ENCODE data around the gene HTATIP2. TPM values are rescaled to one million over a fixed set of nuclear protein-coding genes. Genes with fewer than 3 reads are reported as not detected.
A peak's percentile ranks its signal among the peaks of the same experiment; 100 is the strongest.

Gene HTATIP2
- total and polyA plus RNA-seq, 2 of the 4 experiments (the other 2 are of a cell fraction), result 7.2 to 11.6 TPM

GRCh38 chr11:20403059-20403458 lies 39.5 kb downstream of the HTATIP2 start:
- no TSS peak for BruUV-seq (replicated peaks)

More at GRCh38 chr11:20403059-20403458, 39.5 kb downstream of the HTATIP2 start:
- H3K36me3 ChIP-seq (ENCODE audit: control insufficient read depth, insufficient read depth, low read length), result no peaks in the 10 kb centered on the region
- H3K9me3 ChIP-seq (ENCODE audit: control insufficient read depth, insufficient read depth, low read length), result no peaks in the 10 kb centered on the region
- no peak overlapping the region for H2AK5ac ChIP-seq (ENCODE audit: low read depth, low read length)
- dilution Hi-C loops (cut with HindIII; ENCODE audit: low sequenced_read_pairs, unreplicated experiment), result no loop called here
- H2BK20ac ChIP-seq (ENCODE audit: low read depth, low read length), result no peak overlapping the region
- no peaks in the 10 kb centered on the region for H3K9me1 ChIP-seq (ENCODE audit: insufficient read depth, low read length)
- DNase-seq, result no peak
- no peak overlapping the region for H3K4me3 ChIP-seq (ENCODE audit: insufficient read depth, low read depth, low read length)
- H2BK15ac ChIP-seq (ENCODE audit: low read depth, low read length), result no peak overlapping the region
- TF ChIP-seq MAFK (IDR thresholded peaks at IDR 0.05; ENCODE audit: low read depth, low read length) (0 out of 2 replicates have a peak, but pooled peaks have one; percentile 16), USF2 (IDR thresholded peaks at IDR 0.05; ENCODE audit: low read depth, low read length) (no peak)
- H3K4ac ChIP-seq (ENCODE audit: low read depth, low read length), result no peak overlapping the region
- H4K91ac ChIP-seq (ENCODE audit: insufficient read depth, low read depth, low read length), result no peak overlapping the region
- ChIA-PET CTCF (no interaction called here), POLR2A (ENCODE audit: unreplicated experiment) (no interaction called here)
- H4K5ac ChIP-seq (ENCODE audit: low read depth, low read length), result no peak overlapping the region
- no peak overlapping the region for H4K8ac ChIP-seq (ENCODE audit: low read depth in 2 of 2, low read length in 2 of 2)
- intact Hi-C loops (cut with micrococcal nuclease), result no loop called here
- no peak overlapping the region for H3K27ac ChIP-seq (ENCODE audit: insufficient read depth, low read length)
- no peaks in the 10 kb centered on the region for H3K27me3 ChIP-seq (ENCODE audit: control insufficient read depth, insufficient read depth, low read length)
- H3K56ac ChIP-seq (ENCODE audit: extremely low read depth, insufficient read depth, low read length), result no peak overlapping the region
- no peak overlapping the region for H2BK5ac ChIP-seq (ENCODE audit: low read depth, low read length, poor library complexity, severe bottlenecking)
- no peaks in the 10 kb centered on the region for H3K79me1 ChIP-seq (ENCODE audit: low read depth in 1 of 2, low read length in 2 of 2)
- H3K9ac ChIP-seq (ENCODE audit: low read depth, low read length), result no peak overlapping the region
- WGBS, 2 experiments (ENCODE audit: extremely low coverage in 2 of 2, insufficient read length in 1 of 2), result no CpG with 5 or more reads among the region's 1 CpG
- in situ Hi-C loops (cut with MboI; ENCODE audit: low sequenced_read_pairs), result no loop called here
- H3K4me1 ChIP-seq (ENCODE audit: control insufficient read depth, insufficient read depth, low read length), result peaks cover 1% of the 10 kb centered on the region; the same call in 1 of the 2 replicates
- ATAC-seq (ENCODE audit: low read depth), result no peak
- H3K23ac ChIP-seq (ENCODE audit: low read depth, low read length), result no peak overlapping the region
- H2AFZ ChIP-seq (replicated peaks; ENCODE audit: low read length, poor library complexity), result no peak overlapping the region
- H2AK9ac ChIP-seq (replicated peaks; ENCODE audit: low read depth, low read length, poor library complexity), result no peak overlapping the region
- no peak overlapping the region for H3K18ac ChIP-seq (ENCODE audit: low read depth, low read length)
- H2BK120ac ChIP-seq (ENCODE audit: low read depth, low read length), result no peak overlapping the region
- no peak overlapping the region for H3K4me2 ChIP-seq (ENCODE audit: low read depth, low read length)
- H4K20me1 ChIP-seq (ENCODE audit: insufficient read depth, low read length), result no peaks in the 10 kb centered on the region
- no peak overlapping the region for H3K14ac ChIP-seq (replicated peaks; ENCODE audit: low read depth, low read length)

All from IMR-90 (cell line).